Activated naive CD4-positive, alpha-beta T cell treated with anti-CD3 and anti-CD28 coated beads, Interleukin-2, amount 10 ng/mL, durations not matched to agents 7 days and 5 days (primary cell): ENCODE data around the gene SETD4.
A peak's percentile ranks its signal among the peaks of the same experiment; 100 is the strongest.

Experiments
- CTCF ChIA-PET: fragments of 350-600 bp; sonication (Branson Sonifier 250); formaldehyde crosslinking; loops from one replicate; lab custom pipeline; 2021; ENCODE audit warnings: antibody characterized with exemption; lab: Charles Lee
- DNase-seq: peaks from one replicate; pipeline ENCODE4 v3.0.0-alpha.2; 2020
- H3K27ac Mint-ChIP-seq: one replicate; pipeline ENCODE4 v1.8.0; 2021; ENCODE audit warnings: mild to moderate bottlenecking, moderate library complexity, mixed read lengths
- H3K27me3 Mint-ChIP-seq: one replicate; pipeline ENCODE4 v1.8.0; 2021; ENCODE audit warnings: mild to moderate bottlenecking, mixed read lengths
- H3K36me3 Mint-ChIP-seq: one replicate; pipeline ENCODE4 v1.8.0; 2021; ENCODE audit warnings: mixed read lengths
- H3K4me1 Mint-ChIP-seq: one replicate; pipeline ENCODE4 v1.8.0; 2021; ENCODE audit warnings: mixed read lengths
- H3K4me3 Mint-ChIP-seq: one replicate; pipeline ENCODE4 v1.8.0; 2021; ENCODE audit warnings: mild to moderate bottlenecking, moderate library complexity, mixed read lengths
- H3K9me3 Mint-ChIP-seq: one replicate; pipeline ENCODE4 v1.8.0; 2021; ENCODE audit warnings: mixed read lengths

The SETD4 gene

GRCh38 chr21:36048357-36048756 lies 12.0 kb downstream of the SETD4 start:
- Mint-ChIP-seq H3K9me3 (no peaks in the 10 kb centered on the region), H3K4me1 (peaks cover 6% of the 10 kb centered on the region), H3K27ac (no peak overlapping the region), H3K27me3 (no peaks in the 10 kb centered on the region), H3K4me3 (no peak overlapping the region), H3K36me3 (peaks cover 62% of the 10 kb centered on the region)
- CTCF ChIA-PET = no interaction called here
- no peak for DNase-seq

- H3K4me1 Mint-ChIP-seq = no peaks in the 10 kb centered on the region
- H3K27ac Mint-ChIP-seq = peak overlapping the region; percentile 12
- no peaks in the 10 kb centered on the region for H3K27me3 Mint-ChIP-seq
- H3K4me3 Mint-ChIP-seq = no peak overlapping the region
- H3K9me3 Mint-ChIP-seq = no peaks in the 10 kb centered on the region
- H3K36me3 Mint-ChIP-seq = peaks cover 59% of the 10 kb centered on the region
- CTCF ChIA-PET = interaction anchor here (1.0 to 1.4 kb wide), 2 partner anchors 12 to 66 kb away, joined by 3 read pairs; no protein-coding TSS in a partner anchor
- DNase-seq = no peak
Observed at GRCh38 chr21:36047139-36047538, 13.2 kb downstream of the SETD4 start.

- no peaks in the 10 kb centered on the region for H3K9me3 Mint-ChIP-seq
- no peak overlapping the region for H3K27ac Mint-ChIP-seq
- peaks cover 59% of the 10 kb centered on the region for H3K36me3 Mint-ChIP-seq
- DNase-seq = no peak
- H3K4me3 Mint-ChIP-seq = no peak overlapping the region
- H3K27me3 Mint-ChIP-seq = no peaks in the 10 kb centered on the region
- H3K4me1 Mint-ChIP-seq = no peaks in the 10 kb centered on the region
- CTCF ChIA-PET = interaction anchor here (1.4 kb wide), 1 partner anchor 11 kb away, joined by 3 read pairs; no protein-coding TSS in a partner anchor
Observed at GRCh38 chr21:36045993-36046392, 14.3 kb downstream of the SETD4 start.

- Mint-ChIP-seq H3K4me3 (no peak overlapping the region), H3K27me3 (no peaks in the 10 kb centered on the region), H3K4me1 (no peaks in the 10 kb centered on the region), H3K27ac (no peak overlapping the region), H3K36me3 (peaks cover 50% of the 10 kb centered on the region), H3K9me3 (no peaks in the 10 kb centered on the region)
- CTCF ChIA-PET = no interaction called here
- DNase-seq = no peak
Observed at GRCh38 chr21:36044056-36044455, 16.3 kb downstream of the SETD4 start.

- no peaks in the 10 kb centered on the region for H3K4me1 Mint-ChIP-seq
- CTCF ChIA-PET = interaction anchor here (1.5 to 2.4 kb wide), 2 partner anchors 12 to 39 kb away, joined by 4 to 8 read pairs; no protein-coding TSS in a partner anchor
- no peak for DNase-seq
- no peaks in the 10 kb centered on the region for H3K27me3 Mint-ChIP-seq
- H3K9me3 Mint-ChIP-seq = no peaks in the 10 kb centered on the region
- no peak overlapping the region for H3K27ac Mint-ChIP-seq
- H3K4me3 Mint-ChIP-seq = no peak overlapping the region
- H3K36me3 Mint-ChIP-seq = peaks cover 41% of the 10 kb centered on the region
Observed at GRCh38 chr21:36041910-36042309, 18.4 kb downstream of the SETD4 start.

GRCh38 chr21:36040389-36040788 lies 19.9 kb downstream of the SETD4 start:
- Mint-ChIP-seq H3K27ac (no peak overlapping the region), H3K4me3 (no peak overlapping the region), H3K36me3 (peaks cover 44% of the 10 kb centered on the region), H3K9me3 (no peaks in the 10 kb centered on the region), H3K27me3 (no peaks in the 10 kb centered on the region), H3K4me1 (no peaks in the 10 kb centered on the region)
- no peak for DNase-seq
- CTCF ChIA-PET = interaction anchor here (1.2 kb wide), 1 partner anchor 13 kb away, joined by 5 read pairs; no protein-coding TSS in a partner anchor

- Mint-ChIP-seq H3K27ac (no peak overlapping the region), H3K27me3 (no peaks in the 10 kb centered on the region), H3K36me3 (peaks cover 45% of the 10 kb centered on the region), H3K4me3 (no peak overlapping the region), H3K4me1 (no peaks in the 10 kb centered on the region), H3K9me3 (no peaks in the 10 kb centered on the region)
- no peak for DNase-seq
- CTCF ChIA-PET = interaction anchor here (1.2 kb wide), 1 partner anchor 12 kb away, joined by 5 read pairs; no protein-coding TSS in a partner anchor
Observed at GRCh38 chr21:36039861-36040260, 20.5 kb downstream of the SETD4 start.

DNA sequence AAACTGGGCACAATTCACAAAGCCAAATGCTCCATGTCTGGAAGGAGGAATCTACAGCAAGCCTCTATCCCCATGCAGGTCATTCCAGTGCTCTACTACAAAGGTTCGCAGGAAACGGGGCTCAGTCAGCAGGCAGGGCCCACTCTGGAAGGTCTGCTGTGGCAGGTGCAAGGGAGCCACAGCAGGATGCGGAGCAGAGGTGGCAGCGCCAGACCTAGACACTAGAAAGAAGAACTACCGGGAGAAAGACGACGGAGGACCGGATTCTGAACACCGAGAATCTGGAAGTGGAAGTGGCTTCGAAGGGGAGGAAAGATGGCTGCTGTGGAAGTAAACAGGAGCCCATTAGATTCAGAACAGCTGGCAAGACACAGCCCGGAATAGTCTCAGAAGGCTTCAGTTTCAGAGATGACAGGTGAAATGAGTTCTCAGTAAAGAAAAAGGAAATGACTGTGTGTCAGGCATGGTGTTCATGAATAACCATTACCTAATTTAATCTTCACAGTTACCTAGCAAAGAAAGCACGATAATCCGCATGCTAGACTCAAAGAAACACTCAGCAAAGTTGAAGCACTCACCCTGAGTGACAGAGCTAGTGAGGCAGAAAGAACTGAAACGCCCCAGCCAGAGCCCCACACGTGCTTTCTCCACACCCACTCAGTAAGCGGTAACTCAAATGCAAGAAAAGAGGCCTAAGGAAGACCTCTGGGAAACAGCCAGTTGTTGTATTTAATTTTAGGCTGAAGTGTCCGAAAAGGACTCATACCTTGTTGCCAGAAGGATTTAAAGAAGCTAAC lies 21.4 kb downstream of the SETD4 start:
- H3K27ac Mint-ChIP-seq = no peak overlapping the region
- H3K36me3 Mint-ChIP-seq = peaks cover 45% of the 10 kb centered on the region
- no peaks in the 10 kb centered on the region for H3K9me3 Mint-ChIP-seq
- CTCF ChIA-PET = no interaction called here
- H3K4me1 Mint-ChIP-seq = no peaks in the 10 kb centered on the region
- no peaks in the 10 kb centered on the region for H3K27me3 Mint-ChIP-seq
- H3K4me3 Mint-ChIP-seq = no peak overlapping the region
- DNase-seq = no peak

GRCh38 chr21:36035381-36035791 lies 24.9 kb downstream of the SETD4 start:
- H3K9me3 Mint-ChIP-seq = no peaks in the 10 kb centered on the region
- peaks cover 29% of the 10 kb centered on the region for H3K36me3 Mint-ChIP-seq
- H3K4me3 Mint-ChIP-seq = no peak overlapping the region
- H3K27me3 Mint-ChIP-seq = no peaks in the 10 kb centered on the region
- DNase-seq = no peak
- CTCF ChIA-PET = interaction anchor here (0.7 kb wide), 1 partner anchor 11 kb away, joined by 3 read pairs; no protein-coding TSS in a partner anchor
- H3K27ac Mint-ChIP-seq = no peak overlapping the region
- no peaks in the 10 kb centered on the region for H3K4me1 Mint-ChIP-seq

GRCh38 chr21:36034211-36034913 lies 26.0 kb downstream of the SETD4 start:
- Mint-ChIP-seq H3K4me1 (no peaks in the 10 kb centered on the region), H3K9me3 (no peaks in the 10 kb centered on the region), H3K27ac (no peak overlapping the region), H3K36me3 (peaks cover 25% of the 10 kb centered on the region), H3K4me3 (no peak overlapping the region), H3K27me3 (peaks cover 6% of the 10 kb centered on the region)
- CTCF ChIA-PET = no interaction called here
- DNase-seq = no peak

DNA sequence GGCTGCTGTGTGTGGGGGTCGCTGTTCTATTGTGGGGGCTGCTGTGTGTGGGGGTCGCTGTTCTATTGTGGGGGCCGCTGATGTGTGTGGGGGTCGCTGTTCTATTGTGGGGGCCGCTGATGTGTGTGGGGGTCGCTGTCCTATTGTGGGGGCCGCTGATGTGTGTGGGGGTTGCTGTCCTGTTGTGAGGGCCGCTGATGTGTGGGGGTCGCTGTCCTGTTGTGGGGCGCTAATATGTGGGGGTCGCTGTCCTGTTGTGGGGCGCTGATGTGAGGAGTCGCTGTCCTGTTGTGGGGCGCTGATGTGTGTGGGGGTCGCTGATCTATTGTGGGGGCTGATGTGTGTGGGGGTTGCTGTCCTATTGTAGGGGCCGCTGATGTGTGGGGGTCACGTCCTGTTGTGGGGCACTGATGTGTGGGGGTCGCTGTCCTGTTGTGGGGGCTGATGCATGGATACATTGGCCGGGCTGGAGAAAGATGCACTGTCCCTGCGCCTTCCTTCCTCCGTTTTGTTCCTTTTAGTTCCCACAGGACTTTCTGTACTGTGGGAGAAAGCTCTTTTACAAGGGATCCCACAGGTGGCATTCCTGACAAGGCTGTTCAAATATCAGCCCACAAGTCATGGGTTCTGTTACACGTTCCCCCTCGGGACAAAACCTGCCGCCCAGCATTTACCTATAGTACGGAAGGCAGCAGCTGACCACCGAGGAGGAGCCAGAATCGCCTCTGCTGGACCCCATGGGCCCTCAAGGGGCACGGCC lies 27.5 kb downstream of the SETD4 start:
- no peaks in the 10 kb centered on the region for H3K9me3 Mint-ChIP-seq
- H3K4me1 Mint-ChIP-seq = peaks cover 4% of the 10 kb centered on the region
- CTCF ChIA-PET = no interaction called here
- DNase-seq = no peak
- H3K27ac Mint-ChIP-seq = no peak overlapping the region
- peaks cover 6% of the 10 kb centered on the region for H3K27me3 Mint-ChIP-seq
- H3K4me3 Mint-ChIP-seq = no peak overlapping the region
- H3K36me3 Mint-ChIP-seq = peaks cover 20% of the 10 kb centered on the region

DNA sequence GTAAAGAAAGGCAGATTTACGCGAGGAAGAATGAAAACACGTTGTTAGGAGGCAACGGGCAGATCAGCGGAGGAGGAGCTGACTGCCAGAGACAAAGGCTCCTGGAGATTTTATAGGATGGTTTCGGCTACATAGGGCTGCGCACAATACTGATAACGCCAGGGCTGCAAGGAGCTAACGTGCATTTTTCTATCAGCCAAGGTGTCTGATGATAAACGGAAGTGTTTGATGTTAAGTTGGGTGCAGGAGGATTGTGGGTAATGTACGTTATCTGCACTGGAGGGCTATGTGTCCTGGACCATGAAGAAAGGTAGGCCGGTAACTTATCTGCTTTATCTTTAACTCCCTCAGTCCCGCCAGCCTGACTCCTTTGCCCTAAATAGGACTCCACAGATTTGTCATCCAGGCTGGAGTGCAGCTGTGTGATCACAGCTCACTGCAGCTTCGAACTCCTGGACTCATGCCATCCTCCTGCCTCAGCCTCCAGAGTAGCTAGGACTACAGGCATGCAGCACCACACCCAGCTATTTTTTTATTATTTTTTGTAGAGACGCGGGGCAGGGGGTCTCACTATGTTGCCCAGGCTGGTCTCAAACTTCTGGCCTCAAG lies 29.6 kb downstream of the SETD4 start:
- Mint-ChIP-seq H3K36me3 (peaks cover 11% of the 10 kb centered on the region), H3K9me3 (no peaks in the 10 kb centered on the region), H3K4me1 (peaks cover 4% of the 10 kb centered on the region), H3K4me3 (no peak overlapping the region), H3K27ac (no peak overlapping the region), H3K27me3 (peaks cover 6% of the 10 kb centered on the region)
- CTCF ChIA-PET = interaction anchor here (0.9 to 2.2 kb wide), 2 partner anchors 12 to 82 kb away, joined by 3 to 8 read pairs; no protein-coding TSS in a partner anchor
- DNase-seq = no peak

DNA sequence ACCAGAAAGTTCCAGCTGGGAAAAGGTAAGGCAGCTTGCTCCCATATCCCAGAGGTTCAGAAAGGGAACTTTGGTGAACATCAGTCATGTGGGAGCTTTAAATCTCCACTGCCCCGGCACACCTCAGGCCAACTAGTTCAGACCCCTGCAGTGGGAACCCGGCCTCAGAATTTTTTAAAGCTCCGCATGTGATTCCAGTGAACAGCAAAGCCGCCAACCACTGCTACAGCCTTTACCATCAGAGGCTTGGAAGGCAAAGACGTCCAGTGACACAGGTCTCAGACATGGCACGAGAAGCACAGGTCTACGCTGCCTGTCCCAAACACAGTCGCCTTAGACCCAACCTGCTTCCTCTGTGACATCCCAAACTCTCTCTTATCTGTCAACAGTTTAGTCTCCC lies 31.0 kb downstream of the SETD4 start:
- Mint-ChIP-seq H3K27me3 (peaks cover 6% of the 10 kb centered on the region), H3K27ac (no peak overlapping the region), H3K4me3 (no peak overlapping the region), H3K4me1 (peaks cover 4% of the 10 kb centered on the region), H3K36me3 (no peaks in the 10 kb centered on the region), H3K9me3 (no peaks in the 10 kb centered on the region)
- DNase-seq = no peak
- CTCF ChIA-PET = interaction anchor here (0.6 to 2.3 kb wide), 6 partner anchors 13 to 234 kb away, joined by 3 to 8 read pairs (median 4); no protein-coding TSS in a partner anchor
